Anterior cingulate cortex (tissue), 58 donors: ENCODE measurements around the gene ITCH.
"Not testable (repeated sequence)": the region's sequence is repeated elsewhere in the genome, so short reads cannot be mapped to it uniquely, and the experiment has no call there.

Experiments
- DNase-seq, 58 donors: peaks; one replicate each; lab custom pipeline; 2025; lab: John Stamatoyannopoulos, UW

Gene ITCH

DNA sequence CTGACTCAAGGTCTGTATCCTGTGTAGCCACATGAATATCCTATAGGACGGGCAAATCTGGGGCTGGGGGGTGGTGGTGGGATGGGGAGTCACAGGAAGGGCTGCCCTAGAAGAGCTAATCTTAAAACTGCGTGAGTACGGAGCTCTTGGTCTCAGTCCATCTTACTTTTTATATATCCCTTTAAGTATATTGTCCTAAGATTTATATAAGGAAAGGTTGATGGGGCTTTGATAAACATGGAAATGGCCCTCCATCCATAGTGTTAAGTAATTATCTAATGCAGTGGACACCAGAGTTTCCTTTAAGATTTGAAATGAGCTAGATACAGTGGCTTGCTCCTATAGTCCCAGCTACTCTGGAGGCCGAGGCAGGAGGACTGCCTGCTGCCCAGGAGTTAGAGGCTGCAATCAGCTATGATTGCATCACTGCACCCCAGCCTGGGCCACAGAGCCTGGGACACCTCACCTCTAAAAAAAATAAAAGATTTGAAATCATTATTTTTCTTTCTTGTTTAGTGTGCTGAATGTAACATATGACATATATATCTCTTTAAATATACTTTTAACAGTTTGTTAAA, 128.9 kb downstream of the ITCH start:
- DNase-seq: no peak

DNA sequence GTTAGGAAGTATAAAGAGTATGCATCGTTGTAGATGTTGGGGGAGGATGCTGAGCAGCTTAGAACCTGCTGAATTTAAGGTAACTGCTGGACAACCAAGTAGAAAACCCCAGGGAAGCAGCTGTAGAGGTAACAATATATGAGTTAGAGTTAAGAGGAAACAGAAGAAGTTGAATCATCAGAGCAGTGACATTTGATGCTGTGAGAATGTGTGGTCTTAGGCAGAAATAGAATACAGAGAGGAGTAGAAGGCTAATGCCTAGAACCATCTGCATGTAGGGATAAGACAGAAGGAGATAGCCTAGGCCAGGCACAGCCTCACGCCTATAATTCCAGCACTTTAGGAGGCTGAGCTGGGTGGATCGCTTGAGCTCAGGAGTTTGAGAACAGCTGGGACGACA, 130.6 kb downstream of the ITCH start:
- DNase-seq: no peak

DNA sequence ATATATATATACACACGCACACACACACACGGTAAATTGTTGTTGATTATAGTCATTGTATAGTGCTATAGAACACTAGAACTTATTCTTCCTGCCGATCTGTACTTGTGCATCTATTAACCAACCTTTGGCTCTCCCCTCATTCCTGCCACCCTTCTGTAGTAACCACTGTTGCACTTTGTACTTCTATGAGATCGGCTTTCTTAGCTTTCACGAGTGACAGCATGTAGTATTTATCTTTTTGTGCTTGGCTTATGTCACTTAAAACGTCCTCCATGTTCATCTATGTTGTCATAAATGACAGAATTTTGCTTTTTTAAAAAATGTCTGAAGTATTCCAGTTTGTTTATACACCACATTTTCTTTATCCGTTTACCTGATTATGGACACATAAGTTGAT, 132.2 kb downstream of the ITCH start:
- no peak for DNase-seq

DNA sequence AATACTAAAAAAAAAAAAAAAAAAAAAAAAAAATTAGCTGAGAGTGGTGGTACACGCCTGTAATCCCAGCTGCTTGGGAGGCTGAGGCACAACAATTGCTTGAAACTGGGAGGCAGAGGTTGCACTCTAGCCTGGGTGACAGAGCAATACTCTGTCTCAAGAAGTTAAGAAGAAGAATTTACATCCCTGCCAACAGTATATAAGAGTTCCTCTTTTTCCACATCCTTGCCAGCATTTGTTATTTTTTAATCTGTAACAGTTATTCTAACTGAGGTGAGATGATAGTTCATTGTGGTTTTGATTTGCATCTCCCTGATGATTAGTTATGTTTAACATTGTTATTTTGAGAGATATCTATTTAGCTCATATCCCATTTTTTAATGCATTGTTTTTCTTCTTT, 132.8 kb downstream of the ITCH start:
- no peak for DNase-seq

DNA sequence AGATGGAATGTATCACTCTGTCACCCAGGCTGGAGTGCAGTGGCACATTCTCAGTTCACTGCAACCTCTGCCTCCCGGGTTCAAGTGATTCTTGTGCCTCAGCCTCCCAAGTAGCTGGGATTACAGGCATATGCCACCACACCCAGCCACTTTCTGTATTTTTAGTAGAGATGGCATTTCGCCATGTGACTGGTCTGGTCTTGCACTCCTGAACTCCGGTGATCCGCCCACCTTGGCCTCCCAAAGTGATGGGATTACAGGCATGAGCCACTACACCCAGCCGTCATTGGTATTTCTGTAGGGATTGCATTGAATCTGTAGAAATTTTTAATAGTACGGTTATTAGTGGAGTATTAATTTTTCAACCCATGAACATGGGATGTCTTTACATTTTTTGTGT, 134.5 kb downstream of the ITCH start:
- DNase-seq: not testable (repeated sequence)

DNA sequence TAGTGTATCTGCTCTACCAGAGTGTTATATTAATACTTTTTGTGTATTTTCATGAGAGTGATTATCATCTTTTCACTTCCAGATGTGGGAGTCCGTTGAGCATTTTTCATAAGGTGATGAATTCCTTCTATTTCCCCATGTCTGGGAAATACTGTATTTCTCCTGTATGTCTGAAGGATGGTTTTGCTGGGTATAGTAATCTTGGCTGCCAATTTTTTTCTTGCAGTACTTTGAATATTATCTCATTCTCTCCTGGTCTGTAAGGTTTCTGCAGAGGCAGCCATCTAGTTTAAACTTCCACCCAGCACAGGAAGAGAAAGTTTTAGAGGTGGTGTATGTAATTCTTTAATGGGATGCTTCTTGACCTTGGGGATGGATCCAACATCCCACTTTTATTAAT, 137.8 kb downstream of the ITCH start:
- no peak for DNase-seq

DNA sequence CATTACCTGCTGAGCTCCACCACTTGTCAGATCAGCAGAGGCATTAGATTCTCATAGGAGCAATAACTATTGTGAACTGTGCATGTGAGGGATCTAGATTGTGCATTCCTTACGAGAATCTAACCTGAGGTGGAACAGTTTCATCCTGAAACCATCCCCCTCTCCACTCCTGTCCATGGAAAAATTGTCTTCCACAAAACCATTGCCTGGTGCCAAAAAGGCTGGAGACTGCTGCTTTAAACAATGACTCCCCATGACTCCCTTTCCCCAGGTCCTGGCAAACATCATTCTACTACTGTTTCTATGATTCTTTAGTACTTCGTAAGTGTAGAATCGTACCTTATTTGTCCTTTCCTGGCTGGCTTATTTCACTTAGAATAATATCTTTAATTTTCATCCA, 143.4 kb downstream of the ITCH start:
- no peak for DNase-seq

DNA sequence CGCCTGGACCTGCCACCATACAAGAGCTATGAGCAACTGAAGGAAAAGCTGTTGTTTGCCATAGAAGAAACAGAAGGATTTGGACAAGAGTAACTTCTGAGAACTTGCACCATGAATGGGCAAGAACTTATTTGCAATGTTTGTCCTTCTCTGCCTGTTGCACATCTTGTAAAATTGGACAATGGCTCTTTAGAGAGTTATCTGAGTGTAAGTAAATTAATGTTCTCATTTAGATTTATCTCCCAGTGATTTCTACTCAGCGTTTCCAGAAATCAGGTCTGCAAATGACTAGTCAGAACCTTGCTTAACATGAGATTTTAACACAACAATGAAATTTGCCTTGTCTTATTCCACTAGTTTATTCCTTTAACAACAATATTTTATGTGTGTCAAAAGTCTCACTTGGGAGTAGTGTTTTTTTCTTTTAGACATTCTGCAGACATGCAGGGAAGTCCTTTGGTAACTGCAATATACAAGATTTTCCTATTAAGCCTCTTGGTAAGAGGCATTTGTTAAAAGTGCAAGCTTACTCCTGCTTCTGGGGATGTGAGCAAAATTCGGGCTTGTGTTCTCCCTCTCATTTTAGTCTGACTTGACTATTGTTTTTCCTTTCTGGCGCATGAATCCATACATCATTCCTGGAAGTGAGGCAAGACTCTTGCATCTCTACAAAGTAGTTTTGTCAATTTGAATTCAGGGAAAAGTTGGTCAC, 144.8 kb downstream of the ITCH start:
- DNase-seq: no peak

DNA sequence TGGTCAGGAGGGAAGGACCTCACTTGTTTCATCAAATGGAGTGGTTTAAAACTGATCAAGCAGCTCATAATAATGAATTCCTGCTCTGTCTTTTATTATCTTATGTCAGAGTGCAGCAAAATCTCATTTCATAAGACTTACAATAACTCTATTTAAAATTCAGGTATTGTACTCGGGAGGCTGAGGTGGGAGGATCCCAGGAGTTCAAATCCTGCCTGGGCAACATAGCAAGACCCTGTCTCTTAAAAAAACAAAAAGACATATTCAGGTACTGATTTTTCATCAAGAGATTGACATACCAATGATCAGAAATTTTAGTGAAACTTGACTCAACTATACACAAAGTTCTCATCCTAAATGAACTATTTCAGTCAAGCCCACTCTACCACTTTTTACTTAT, 147.5 kb downstream of the ITCH start:
- DNase-seq: no peak

DNA sequence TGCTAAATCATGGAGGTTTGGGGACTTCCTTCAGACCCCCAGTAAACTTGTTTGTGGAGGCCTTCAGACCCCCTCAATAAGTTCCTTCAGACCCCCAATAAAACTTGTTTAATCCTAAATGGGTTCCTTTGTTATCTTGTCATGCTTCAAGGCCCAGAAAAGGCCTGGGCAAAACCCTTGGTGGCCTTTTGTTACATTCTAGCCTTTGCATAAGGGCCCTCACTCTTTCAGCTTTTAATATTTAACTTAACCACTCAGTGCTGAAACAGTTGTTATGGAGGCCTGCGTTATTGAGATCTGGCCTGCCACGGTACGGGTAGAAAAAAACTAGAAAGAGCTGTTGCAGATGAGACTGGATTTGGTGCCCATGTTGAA, 148.8 kb downstream of the ITCH start:
- no peak for DNase-seq

DNA sequence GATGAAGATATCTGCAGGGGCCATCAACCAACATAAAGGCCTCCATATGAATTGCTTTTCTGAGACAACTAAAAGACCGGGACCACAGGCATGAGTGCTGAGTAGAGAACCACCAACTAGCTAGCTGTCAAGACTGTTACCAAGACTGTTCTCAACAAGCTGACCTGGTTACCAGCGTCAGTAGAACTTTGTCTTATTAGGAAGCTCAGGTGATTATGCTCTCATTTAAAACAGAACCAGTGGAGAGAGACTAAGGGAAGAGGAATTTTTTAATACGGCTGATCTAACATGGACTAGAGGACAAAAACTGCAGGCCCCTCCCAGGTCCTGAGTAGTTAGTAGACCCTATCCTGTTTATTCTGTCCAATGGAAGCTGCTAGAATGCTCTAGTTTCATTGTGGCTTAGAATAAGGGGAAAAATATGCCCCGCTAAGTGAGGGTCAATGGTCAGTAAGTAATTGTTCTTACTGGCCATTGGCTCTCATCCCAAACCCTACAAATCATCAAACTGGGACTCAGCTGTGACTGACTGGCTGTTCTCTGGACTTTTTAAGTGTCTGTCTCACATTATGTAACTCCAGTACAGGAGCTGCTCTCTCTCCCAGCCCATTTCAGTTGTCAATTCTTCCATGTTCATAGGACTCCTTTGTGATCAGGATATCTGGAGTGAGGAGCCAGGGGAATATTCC, 149.3 kb downstream of the ITCH start:
- DNase-seq: peak in 2 of 58 donors; percentile 36 to 41

DNA sequence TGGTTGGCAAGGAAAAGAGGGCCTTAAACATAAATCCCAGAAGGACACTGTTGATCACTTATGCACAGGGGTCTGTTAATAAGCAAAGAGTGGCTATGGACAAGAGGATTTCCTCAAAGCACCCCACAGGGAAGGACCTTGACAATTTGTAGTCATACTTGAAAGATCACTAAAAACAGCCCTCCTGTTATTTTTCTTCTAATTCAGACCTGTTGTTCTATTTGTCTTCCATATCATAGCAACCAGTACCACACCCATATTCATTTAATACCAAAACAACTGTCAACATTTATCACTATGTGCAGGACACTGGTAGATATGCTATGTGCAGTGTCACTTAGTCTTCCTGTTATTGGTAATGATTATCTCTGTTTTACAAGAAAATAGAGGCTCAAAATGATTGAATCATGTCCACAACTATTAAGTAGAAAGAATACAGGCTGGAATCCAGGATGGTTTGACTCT, 149.9 kb downstream of the ITCH start:
- DNase-seq: no peak

DNA sequence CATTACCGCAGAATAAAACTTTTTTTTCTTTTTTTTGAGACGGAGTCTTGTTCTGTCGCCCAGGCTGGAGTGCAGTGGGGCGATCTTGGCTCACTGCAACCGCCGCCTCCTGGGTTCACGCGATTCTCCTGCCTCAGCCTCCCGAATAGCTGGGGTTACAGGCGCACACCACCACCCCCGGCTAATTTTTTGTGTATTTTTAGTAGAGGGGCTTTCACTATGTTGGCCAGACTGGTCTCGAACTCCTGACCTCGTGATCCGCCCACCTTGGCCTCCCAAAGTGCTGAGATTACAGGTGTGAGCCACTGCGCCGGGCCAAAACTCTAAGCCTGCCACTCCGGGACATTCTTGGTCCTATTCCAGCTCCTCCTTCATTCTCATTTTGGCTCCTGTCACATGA, 151.0 kb downstream of the ITCH start:
- DNase-seq: not testable (repeated sequence)

DNA sequence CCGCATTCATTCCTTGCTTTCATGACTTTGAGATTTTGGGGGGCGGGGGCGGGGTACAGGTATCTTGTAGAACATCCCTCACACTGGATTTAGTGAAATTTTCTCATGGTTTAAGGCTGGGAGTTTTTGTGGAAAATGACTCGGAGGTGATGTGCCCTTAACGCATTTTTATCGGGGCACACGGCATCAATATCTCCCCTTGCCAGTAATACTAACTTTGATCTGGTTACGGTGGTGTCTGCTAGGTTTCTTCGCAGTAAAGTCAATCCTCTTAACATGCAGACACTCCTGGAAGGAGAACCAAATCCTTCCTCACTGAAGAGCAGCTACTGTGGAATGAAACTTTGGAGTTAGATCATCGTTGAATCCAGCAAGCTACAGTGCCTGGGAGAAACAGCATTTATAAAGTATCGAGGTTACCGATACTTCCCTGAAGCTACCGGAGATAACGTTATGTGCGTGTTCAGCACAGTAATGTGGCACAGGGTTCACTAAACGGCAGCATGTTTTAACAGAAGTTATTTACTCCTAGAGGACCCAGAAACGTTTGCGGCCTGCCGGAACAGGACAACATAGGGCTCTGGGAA, 151.9 kb downstream of the ITCH start:
- DNase-seq: no peak

DNA sequence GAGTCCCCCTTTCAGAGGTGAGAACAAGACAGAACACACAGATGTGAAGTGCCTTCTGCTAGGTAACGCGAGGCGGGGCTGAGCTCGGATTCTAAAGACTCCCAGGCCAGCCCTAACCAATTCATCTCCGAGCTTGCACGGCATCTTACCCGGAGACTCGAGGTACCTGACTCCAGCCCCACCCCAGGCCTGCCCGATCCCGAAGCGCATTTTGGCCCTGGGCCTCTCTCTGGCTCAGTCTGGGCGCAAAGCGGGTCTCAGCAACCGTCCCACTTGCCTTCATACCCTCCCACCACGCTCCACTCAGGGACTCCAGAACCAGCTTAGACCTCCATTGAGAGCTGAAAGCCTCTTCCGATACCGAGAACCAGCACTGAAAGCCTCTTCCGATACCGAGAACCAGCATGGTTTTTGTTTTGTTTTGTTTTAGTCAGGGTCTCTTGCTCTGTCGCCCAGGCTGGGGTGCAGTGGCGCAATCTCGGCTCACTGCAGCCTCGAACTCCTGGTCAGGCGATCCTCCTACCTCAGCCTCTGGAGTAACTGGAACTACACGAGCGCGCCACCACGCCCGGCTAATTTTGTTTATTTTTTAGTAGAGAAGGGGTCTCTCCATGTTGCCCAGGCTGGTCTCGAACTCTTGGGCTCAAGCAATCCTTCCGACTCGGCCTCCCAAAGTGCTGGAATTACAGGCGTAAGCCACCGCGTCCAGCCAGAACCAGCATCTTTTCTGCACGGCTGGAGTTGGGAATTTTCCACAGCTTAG, 152.6 kb downstream of the ITCH start:
- DNase-seq: peak in 43 of 58 donors; percentile 19 to 69 (median 45)

DNA sequence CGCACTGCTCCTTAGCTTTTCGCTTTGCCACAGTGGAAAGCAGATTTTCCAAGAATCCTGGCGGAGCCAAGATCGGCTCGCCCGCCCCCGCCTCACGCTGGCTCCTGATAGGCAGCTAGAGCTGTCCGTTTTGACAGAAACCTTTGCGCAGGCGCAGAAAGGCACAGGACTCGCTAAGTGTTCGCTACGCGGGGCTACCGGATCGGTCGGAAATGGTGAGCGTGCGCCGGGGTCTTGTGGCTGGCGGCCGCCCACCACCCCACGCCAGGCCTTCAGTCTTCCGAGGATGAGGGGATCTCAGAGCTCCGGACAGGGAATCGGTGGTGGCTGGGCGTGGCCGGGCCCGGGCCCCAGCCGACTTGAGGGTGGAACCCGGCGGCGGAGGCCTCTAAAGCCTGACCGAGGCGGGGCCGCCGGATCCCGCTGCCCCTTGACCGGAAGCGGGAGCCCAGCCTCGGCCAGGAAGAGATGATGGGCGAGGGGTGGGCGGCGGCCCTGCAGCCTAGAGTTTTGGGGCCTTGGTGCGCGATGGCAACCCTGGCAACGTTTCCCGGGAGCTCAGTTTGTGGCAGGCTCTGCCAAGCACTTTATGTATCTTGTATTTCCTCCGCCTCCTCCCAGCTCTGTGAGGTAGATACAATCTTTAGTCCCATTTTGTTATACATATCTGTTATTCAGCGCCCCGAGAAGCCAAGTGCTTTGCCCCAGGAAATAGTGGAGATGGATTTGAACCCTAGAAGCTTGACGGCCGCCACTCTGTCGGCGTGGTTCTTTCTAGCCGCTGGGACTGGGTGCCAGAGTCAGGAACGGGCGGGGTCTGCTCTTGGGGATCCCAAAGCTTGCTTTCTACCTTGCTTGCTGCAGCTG, 153.4 kb downstream of the ITCH start, which contains the start of gene DYNLRB1:
TSS of gene DYNLRB1 (plus strand) at position 176 of the 867 bp plus-strand sequence. CDS start at position 213, 37 bp downstream.
- peak; percentile 79 to 99 (median 94) for DNase-seq

DNA sequence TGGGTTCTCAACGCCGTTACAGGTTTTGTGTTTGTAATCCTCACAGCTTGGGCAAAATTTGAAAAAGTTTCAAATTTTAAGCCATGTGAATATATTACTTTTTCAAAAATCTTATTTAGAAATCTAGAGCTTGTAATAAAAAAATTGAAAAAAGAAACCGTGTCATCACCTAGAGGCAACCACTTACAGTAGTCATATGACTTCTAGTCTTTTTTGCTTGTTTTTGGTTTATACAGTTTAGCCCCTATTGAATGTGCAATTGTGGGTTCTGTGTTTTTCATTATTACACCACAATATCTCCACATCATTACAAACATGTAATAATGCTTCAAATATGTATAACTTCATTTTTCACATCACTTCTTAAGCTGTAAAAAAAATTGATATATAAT, 154.0 kb downstream of the ITCH start:
- DNase-seq: no peak

DNA sequence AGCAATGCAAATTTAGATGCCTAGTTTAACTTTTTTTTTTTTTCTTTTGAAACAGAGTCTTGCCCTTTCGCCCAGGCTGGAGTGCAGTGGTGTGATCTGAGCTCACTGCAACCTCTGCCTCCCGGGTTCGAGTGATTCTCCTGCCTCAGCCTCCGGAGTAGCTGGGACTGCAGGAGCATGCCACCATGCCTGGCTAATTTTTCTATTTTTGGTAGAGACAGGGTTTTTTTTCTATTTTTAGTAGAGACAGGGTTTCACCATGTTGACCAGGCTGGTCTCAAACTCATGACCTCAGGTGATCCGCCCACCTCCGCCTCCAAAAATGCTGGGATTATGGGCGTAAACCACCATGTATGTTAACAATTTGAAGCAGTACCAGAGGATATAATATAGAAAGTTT, 155.8 kb downstream of the ITCH start:
- DNase-seq: not testable (repeated sequence)

DNA sequence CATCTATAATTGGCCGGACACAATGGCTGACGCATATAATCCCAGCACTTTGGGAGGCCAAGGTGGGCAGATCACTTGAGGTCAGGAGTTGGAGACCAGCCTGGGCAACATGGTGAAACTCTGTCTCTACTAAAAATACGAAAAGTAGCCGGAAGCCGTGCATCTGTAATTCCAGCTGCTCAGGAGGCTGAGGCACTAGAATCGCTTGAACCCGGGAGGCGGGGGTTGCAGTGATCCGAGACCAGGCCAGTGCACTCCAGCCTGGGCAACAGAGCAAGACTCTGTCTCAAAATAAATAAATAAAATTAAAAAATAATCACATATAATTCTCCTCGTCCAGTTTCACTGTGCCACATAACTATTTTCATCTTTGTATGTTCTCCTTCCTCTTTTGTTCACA, 156.8 kb downstream of the ITCH start:
- not testable (repeated sequence) for DNase-seq
